ENCODE measurements around the gene PRR14. TPM values are rescaled to one million over a fixed set of nuclear protein-coding genes. Genes with fewer than 3 reads are reported as not detected.

Gene PRR14
- total and polyA plus RNA-seq, 10 of the 15 experiments (the other 5 are each of a cell fraction or from before 2014, with no cell fraction given) = 2.5 to 66.8 (median 19.2) TPM

DNA sequence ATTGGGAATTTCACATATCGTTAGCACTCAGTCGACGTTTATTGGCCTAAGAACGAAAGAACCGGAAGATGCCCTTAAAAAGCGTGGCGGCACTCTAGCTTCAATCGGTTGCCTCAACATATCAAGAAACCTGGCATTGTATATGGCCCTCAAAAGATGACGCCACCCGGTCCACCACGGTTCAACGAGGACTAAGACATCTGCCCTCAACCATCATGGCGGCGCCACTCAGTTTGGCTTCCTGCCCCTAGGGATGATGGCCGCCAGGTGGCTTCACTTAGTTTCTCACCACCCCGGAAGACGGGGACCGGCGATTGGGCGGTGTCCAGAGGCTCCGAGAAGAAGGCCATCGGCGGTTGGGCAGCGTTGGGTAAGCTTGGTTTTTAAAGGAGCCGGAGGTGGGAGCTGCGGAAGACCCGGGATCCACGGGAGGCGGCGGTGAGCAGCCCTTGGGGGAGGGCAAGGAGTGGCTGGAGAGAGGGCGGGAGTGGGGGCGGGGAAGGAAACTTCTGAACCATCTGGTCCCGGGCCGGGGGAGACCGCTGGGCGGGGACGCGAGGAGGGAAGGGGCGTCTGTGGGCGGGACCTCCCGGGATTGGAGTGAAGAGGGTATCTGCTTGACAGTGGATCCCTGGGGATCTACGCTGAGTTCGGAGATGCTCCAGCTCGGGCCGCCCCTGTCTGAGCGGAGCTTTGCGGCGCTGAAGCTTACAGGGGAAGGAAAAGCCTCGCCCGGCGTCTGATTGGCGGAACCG, at the start of gene PRR14 (continued):
- TF ChIP-seq SIX5 (IDR thresholded peaks at IDR 0.05; ENCODE audit: low read depth, low read length, severe bottlenecking) (peak; percentile 91), TAF1 (IDR thresholded peaks at IDR 0.05; ENCODE audit: borderline replicate concordance, low read depth, low read length) (peak; percentile 57; the same call in 1 of the 2 replicates), POLR2A (IDR thresholded peaks at IDR 0.05; ENCODE audit: low read depth, low read length) (peak; percentile 26; the same call in 1 of the 2 replicates), SMAD1 (IDR thresholded peaks at IDR 0.05; ENCODE audit: low read depth, partially characterized antibody) (no peak), TARDBP (IDR thresholded peaks at IDR 0.05; ENCODE audit: borderline replicate concordance) (peak; percentile 91), MXI1 (IDR thresholded peaks at IDR 0.05; ENCODE audit: low read depth, low read length) (peak; percentile 84), SKIL (IDR thresholded peaks at IDR 0.05; ENCODE audit: low read depth, poor library complexity, severe bottlenecking) (peak; percentile 61), PAX8 (IDR thresholded peaks at IDR 0.05) (no peak), IKZF1 (conservative IDR thresholded peaks at IDR 0.05) (peak; percentile 98), RBBP5 (conservative IDR thresholded peaks at IDR 0.05) (no peak), CREM (IDR thresholded peaks at IDR 0.05; ENCODE audit: low read depth) (peak; percentile 92), FOS (IDR thresholded peaks at IDR 0.05; ENCODE audit: borderline replicate concordance, extremely low read depth, insufficient read length) (peak; percentile 77), ELK1 (IDR thresholded peaks at IDR 0.05; ENCODE audit: low read depth, low read length) (peak; percentile 98), STAT3 (IDR thresholded peaks at IDR 0.05; ENCODE audit: low read depth, low read length) (0 out of 2 replicates have a peak, but pooled peaks have one; percentile 59), POLR2AphosphoS5 (IDR thresholded peaks at IDR 0.05; ENCODE audit: low read length) (peak; percentile 5; the same call in 1 of the 2 replicates), PBX3 (IDR thresholded peaks at IDR 0.05; ENCODE audit: insufficient replicate concordance, low read depth, low read length) (peak; percentile 3)
- TF ChIP-seq, protein P1, sequence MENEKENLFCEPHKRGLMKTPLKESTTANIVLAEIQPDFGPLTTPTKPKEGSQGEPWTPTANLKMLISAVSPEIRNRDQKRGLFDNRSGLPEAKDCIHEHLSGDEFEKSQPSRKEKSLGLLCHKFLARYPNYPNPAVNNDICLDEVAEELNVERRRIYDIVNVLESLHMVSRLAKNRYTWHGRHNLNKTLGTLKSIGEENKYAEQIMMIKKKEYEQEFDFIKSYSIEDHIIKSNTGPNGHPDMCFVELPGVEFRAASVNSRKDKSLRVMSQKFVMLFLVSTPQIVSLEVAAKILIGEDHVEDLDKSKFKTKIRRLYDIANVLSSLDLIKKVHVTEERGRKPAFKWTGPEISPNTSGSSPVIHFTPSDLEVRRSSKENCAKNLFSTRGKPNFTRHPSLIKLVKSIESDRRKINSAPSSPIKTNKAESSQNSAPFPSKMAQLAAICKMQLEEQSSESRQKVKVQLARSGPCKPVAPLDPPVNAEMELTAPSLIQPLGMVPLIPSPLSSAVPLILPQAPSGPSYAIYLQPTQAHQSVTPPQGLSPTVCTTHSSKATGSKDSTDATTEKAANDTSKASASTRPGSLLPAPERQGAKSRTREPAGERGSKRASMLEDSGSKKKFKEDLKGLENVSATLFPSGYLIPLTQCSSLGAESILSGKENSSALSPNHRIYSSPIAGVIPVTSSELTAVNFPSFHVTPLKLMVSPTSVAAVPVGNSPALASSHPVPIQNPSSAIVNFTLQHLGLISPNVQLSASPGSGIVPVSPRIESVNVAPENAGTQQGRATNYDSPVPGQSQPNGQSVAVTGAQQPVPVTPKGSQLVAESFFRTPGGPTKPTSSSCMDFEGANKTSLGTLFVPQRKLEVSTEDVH (IDR thresholded peaks at IDR 0.05; ENCODE audit: low read depth, partially characterized antibody) = peak; percentile 40
- TF ChIP-seq, protein P2, sequence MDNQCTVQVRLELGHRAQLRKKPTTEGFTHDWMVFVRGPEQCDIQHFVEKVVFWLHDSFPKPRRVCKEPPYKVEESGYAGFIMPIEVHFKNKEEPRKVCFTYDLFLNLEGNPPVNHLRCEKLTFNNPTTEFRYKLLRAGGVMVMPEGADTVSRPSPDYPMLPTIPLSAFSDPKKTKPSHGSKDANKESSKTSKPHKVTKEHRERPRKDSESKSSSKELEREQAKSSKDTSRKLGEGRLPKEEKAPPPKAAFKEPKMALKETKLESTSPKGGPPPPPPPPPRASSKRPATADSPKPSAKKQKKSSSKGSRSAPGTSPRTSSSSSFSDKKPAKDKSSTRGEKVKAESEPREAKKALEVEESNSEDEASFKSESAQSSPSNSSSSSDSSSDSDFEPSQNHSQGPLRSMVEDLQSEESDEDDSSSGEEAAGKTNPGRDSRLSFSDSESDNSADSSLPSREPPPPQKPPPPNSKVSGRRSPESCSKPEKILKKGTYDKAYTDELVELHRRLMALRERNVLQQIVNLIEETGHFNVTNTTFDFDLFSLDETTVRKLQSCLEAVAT (IDR thresholded peaks at IDR 0.05) = no peak
